IPS-18a (cell line): ENCODE measurements around the gene HHIPL1.
A peak's percentile ranks its signal among the peaks of the same experiment; 100 is the strongest.

Source experiments
- H3K27ac ChIP-seq: one replicate; pipeline ENCODE4 v1.5.1; 2013; ENCODE audit warnings: low read length
- H3K27me3 ChIP-seq: one replicate; pipeline ENCODE4 v1.6.1; 2013; ENCODE audit warnings: mild to moderate bottlenecking, low read length; ENCODE audit not compliant: control insufficient read depth, insufficient read depth
- H3K36me3 ChIP-seq: one replicate; pipeline ENCODE4 v1.6.1; 2013; ENCODE audit warnings: low read depth, low read length; ENCODE audit not compliant: control insufficient read depth
- H3K4me1 ChIP-seq: one replicate; pipeline ENCODE4 v1.6.1; 2013; ENCODE audit warnings: low read depth, low read length; ENCODE audit not compliant: control insufficient read depth
- H3K4me3 ChIP-seq: one replicate; pipeline ENCODE4 v1.5.1; 2013; ENCODE audit warnings: low read length
- H3K9ac ChIP-seq: one replicate; pipeline ENCODE4 v1.6.1; 2013; ENCODE audit warnings: mild to moderate bottlenecking, low read length, moderate library complexity
- H3K9me3 ChIP-seq: one replicate; pipeline ENCODE4 v1.6.1; 2013; ENCODE audit warnings: low read depth, low read length; ENCODE audit not compliant: control insufficient read depth

Gene HHIPL1

DNA sequence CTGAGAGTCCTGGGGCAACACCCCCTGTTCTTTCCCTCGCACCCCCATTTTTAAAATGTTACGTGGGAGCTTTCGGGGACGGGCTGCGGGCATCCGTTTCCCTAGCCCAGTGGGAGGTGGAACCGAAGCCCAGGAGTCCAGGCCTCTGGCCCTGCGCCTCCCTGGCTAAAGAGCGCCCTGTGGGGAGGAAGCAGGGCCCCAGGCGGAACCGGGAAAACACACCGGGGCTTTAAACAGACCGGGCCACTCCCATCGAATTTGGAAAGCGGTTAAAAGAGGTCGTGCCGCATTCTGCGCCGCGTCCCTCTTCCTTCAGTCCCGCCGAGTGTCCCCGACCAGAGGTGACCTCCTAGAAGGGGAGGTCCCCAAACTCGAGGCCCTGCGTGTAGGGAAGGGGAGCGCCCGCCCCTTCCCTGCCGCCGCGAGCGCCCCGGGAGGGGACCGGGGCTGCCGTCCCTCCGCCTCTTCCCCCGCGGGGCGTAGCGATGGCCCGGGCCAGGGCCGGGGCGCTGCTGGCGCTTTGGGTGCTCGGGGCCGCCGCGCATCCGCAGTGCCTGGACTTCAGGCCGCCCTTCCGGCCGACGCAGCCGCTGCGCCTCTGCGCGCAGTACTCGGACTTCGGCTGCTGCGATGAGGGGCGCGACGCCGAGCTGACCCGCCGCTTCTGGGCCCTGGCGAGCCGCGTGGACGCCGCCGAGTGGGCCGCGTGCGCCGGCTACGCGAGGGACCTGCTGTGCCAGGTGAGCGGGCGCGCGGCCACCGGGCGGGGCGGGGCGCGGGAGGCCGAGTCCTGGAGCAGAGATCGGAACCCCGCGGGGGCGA, at the start of gene HHIPL1:
Gene HHIPL1, plus strand, starts transcription at position 407 of the 822 bp plus-strand sequence. Its CDS starts 79 bp downstream, at position 486.
- H3K4me3 ChIP-seq, result peak within 1 kb of the TSS; percentile 63
- no peak within 1 kb of the TSS for H3K27ac ChIP-seq
- H3K9ac ChIP-seq, result no peak within 1 kb of the TSS

DNA sequence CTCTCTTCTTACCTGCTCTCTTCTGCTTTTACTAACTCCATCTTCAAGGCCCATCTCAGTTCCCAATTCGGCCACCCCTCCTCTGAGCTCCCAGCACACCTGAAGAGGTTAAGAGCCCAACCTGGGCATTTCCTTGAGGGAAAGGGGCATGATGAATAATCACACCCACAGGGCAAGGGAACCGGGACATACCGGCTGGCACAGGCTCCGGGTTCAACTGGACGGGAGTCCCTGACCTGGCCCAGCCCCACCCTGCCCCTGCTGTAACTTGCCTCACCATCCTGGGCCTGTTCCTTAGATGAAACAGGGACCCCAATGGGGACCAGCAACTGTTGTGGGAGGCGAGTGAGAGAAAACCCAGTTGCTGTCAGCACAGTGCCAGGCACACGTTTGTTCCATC, 49.4 kb upstream of the HHIPL1 start:
- no peaks in the 10 kb centered on the region for H3K36me3 ChIP-seq
- no peak overlapping the region for H3K4me3 ChIP-seq
- no peak overlapping the region for H3K27ac ChIP-seq
- H3K27me3 ChIP-seq, result no peaks in the 10 kb centered on the region
- H3K4me1 ChIP-seq, result peaks cover 13% of the 10 kb centered on the region
- H3K9me3 ChIP-seq, result no peaks in the 10 kb centered on the region
- no peak overlapping the region for H3K9ac ChIP-seq

More for the DNA sequence above, at the start of gene HHIPL1:
- Histone ChIP-seq H3K9me3 (no peaks in the 10 kb centered on the region), H3K36me3 (no peaks in the 10 kb centered on the region), H3K27me3 (peaks cover 28% of the 10 kb centered on the region), H3K4me1 (peaks cover 3% of the 10 kb centered on the region)

DNA sequence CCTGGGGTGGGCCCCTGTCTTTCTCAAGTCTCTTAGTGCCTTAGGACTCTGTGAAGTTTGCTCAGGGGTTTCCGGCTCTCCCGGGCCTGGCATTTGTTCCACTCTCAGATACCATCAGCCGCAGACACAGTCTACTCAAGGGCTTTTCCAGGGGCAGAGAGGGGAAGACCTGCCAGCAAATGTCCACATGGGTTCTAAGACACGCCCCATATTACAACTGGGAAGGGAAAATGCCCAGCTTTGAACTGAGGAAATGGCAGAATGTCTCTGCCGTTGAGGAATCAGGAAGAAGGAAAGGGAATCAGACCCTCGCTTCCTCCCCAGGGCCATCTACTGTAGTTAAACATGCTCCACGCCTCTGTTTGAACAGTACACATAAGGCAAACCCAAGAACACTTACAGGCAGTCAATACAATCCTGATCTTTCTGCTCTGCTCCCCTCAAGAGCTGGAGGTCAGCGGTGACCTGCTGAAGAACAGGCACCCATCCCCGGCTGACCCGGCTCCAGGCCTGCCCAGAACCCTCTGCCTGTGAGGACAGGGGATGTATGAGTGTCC, 48.8 kb upstream of the HHIPL1 start:
- Histone ChIP-seq H3K9me3 (no peaks in the 10 kb centered on the region), H3K27me3 (peaks cover 2% of the 10 kb centered on the region), H3K4me1 (peaks cover 13% of the 10 kb centered on the region), H3K27ac (no peak overlapping the region), H3K4me3 (no peak overlapping the region), H3K9ac (no peak overlapping the region), H3K36me3 (no peaks in the 10 kb centered on the region)

DNA sequence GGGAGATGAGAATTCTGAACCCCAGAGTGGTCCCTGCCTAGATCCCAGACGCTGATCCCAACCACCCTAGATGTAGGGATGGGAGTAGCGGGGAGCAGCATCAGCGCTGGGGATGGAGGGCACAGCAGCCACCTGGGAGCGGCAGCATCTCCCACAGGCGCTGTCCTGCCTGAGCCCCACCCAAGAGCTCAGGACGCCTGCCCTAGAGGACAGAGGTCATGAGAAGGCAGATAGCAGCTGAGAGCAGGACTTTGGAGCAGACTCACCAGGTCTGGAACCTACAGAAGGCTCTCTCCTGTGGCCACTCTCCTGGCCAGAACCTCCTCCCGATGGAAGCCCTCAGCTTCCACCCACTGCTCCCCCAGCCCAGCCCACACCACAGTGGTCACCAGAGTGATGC, 48.2 kb upstream of the HHIPL1 start:
- Histone ChIP-seq H3K27me3 (peaks cover 8% of the 10 kb centered on the region), H3K4me3 (no peak overlapping the region), H3K27ac (no peak overlapping the region), H3K9ac (no peak overlapping the region), H3K9me3 (no peaks in the 10 kb centered on the region), H3K4me1 (peaks cover 20% of the 10 kb centered on the region), H3K36me3 (no peaks in the 10 kb centered on the region)

DNA sequence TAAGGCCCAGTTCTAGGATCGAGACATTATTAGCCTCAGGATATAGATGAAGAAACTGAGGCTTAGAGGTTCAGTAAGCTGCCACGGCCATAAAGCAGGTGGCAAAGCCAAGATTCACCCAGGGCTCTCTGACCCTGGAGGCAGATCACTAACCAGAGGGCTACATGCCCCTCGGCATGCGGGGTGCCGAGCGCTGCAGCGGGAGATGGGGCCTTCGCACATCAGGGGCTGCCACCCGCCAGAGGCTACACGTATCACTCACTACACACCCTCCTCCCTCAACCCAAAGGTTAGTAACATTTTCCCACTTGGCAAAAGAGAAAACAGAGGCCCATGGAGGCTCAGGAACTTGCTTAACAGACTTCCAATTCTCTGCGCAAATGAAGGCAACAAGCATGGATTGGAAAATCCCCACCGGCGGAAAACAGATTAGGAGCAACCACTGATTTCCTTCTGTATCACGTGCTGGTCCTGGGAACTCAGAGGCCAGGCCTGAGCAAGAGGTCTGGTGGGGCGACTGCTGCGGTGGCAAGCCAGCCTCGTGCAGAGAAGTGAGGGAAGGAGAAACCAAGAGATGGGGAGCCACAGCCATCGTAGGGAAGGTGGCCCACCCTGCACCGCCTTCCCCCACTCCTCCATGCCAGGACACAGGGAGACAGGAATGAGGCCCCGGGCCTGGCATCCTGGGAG, 46.9 kb upstream of the HHIPL1 start:
- Histone ChIP-seq H3K9ac (no peak overlapping the region), H3K27me3 (peaks cover 21% of the 10 kb centered on the region), H3K27ac (no peak overlapping the region), H3K4me1 (peaks cover 17% of the 10 kb centered on the region), H3K9me3 (no peaks in the 10 kb centered on the region), H3K36me3 (no peaks in the 10 kb centered on the region), H3K4me3 (no peak overlapping the region)

DNA sequence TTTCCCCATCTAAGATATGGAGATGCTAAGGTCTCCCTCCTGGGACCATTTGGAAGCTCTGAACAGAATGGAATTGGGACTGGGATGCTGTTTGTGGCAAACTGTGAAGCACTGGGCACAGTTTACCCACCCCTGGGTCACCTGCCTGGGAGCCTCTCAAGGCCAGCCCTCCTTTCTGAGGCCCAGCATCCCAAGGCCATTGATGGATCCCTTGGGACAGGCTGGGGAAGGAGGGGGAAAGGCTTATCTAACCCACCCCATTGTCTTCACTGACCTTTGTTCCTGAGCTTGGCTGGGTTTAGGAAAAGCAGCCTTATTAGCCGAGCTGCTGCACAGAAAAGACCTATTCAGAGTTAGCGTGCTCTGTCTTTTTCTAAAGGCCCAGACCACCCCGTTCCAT, 46.2 kb upstream of the HHIPL1 start:
- Histone ChIP-seq H3K4me3 (no peak overlapping the region), H3K27ac (no peak overlapping the region), H3K36me3 (no peaks in the 10 kb centered on the region), H3K9ac (no peak overlapping the region), H3K4me1 (peaks cover 16% of the 10 kb centered on the region), H3K27me3 (peaks cover 27% of the 10 kb centered on the region), H3K9me3 (no peaks in the 10 kb centered on the region)

DNA sequence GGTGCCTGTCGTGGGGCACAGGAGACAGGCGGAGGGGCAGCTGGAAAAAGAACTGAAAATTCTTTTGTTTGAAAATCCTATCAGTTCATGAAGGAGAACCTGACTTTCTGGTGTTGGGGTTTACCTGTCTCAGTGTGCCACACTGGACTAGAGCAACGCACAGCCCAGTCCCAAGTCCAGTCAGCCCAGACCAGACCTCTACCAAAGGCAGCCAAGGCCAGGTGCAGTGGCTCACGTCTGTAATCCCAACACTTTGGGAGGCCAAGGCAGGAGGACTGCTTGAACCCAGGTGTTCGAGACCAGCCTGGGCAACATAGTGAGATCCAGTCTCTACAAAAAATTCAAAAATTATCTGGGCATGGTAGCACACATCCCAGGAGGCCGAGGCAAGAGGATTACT, 45.5 kb upstream of the HHIPL1 start:
- H3K27ac ChIP-seq, result no peak overlapping the region
- no peaks in the 10 kb centered on the region for H3K36me3 ChIP-seq
- no peak overlapping the region for H3K4me3 ChIP-seq
- H3K4me1 ChIP-seq, result peaks cover 16% of the 10 kb centered on the region
- H3K9ac ChIP-seq, result no peak overlapping the region
- H3K27me3 ChIP-seq, result peaks cover 27% of the 10 kb centered on the region
- H3K9me3 ChIP-seq, result no peaks in the 10 kb centered on the region

DNA sequence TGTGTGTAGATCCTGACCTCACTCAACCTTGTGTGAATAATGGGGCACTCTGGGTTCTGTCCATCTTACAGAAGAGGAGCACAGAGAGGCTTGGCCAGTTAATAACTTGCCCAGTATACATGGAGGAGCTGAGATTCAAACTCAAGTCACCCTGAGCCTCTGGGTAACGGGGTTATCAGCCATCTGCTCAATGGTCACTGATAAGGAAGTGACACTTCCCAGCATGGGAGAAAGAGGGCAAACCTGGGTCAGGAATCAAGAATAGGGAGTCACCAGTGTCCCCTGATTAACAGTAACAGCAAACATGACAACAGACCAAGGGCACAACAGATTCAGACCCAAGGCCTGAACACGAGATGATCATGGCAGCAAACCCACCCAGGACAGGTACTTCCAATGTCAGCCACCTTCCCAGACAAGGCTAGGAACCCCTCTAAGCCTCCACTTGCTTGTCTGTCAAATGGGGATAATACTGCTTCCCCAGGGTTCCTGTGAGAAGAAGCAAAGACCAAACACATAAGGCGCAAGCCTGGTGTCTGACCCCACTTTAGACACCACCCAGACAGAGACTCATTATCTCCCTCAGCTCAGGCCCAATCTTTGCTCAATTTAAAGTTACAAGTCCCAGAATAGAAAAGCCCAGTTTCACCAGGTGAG, 44.6 kb upstream of the HHIPL1 start:
- Histone ChIP-seq H3K9me3 (no peaks in the 10 kb centered on the region), H3K27ac (no peak overlapping the region), H3K9ac (no peak overlapping the region), H3K27me3 (peaks cover 27% of the 10 kb centered on the region), H3K4me3 (no peak overlapping the region), H3K4me1 (peaks cover 16% of the 10 kb centered on the region), H3K36me3 (no peaks in the 10 kb centered on the region)

DNA sequence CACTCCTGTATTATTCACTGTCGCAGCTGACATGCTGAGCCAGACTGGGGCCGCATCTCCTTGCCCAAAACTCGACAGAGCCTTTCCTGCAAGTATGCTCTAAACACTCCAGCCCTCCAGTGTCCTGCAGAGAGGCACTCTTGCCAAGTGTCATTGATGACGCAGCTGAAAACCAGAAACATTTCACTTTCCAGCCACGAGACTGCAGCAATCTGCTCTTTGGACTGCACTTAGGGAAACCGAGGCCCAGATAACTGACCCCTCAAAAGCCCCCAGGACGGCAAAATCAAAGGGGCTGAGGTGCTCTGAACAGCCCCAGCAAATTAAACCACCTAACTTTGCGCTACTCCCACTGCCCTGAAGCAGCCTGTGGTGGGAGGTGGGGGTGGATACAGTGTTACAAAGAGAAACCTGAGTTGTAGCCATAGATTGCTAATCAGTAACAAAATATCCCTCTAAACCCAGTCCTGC, 43.5 kb upstream of the HHIPL1 start:
- Histone ChIP-seq H3K4me3 (peak overlapping the region; percentile 70), H3K27ac (no peak overlapping the region), H3K36me3 (no peaks in the 10 kb centered on the region), H3K9ac (no peak overlapping the region), H3K27me3 (peaks cover 38% of the 10 kb centered on the region), H3K4me1 (peaks cover 24% of the 10 kb centered on the region), H3K9me3 (no peaks in the 10 kb centered on the region)

DNA sequence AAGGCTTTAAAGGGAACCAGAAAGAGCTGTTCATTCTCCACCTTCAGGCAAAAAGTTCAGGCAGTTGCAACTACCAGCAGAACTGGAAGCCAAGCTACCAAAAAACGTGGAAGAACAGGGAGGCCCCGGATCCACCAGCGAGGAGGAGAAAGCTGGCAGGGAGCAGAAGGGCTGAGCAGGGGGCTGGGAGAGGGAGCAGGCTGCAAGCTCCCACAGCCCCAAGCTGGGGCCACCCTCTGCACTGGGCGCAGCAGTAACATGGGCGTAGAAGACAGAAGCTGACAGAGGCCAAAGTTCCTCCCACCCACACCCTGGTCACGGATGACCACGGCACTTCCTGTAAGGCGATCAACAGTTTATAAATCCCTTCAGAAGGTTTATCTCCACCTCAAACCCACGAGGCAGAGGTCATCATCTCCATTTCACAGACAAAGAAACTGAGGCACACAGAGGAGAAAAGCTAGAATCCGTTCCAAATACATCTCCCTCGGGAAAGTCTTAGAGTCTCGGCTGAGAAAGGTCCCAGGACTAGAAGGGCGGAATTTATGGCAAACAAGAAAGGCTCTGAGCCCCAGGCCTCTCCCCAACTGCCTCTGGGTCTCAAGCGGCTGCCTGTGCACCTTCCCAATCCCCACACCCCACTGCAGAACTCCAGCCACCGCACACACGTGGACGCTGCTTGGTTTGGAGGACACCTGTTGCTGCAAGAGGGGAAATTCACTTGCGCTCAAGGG, 42.7 kb upstream of the HHIPL1 start:
- peak overlapping the region; percentile 70 for H3K4me3 ChIP-seq
- no peaks in the 10 kb centered on the region for H3K36me3 ChIP-seq
- H3K9me3 ChIP-seq, result no peaks in the 10 kb centered on the region
- H3K27me3 ChIP-seq, result peaks cover 41% of the 10 kb centered on the region
- H3K27ac ChIP-seq, result no peak overlapping the region
- peaks cover 24% of the 10 kb centered on the region for H3K4me1 ChIP-seq
- peak overlapping the region; percentile 18 for H3K9ac ChIP-seq
